Erythroblast (primary cell): ENCODE measurements around the gene LOXHD1.

Experiments used
- GATA1 ChIP-seq: IDR thresholded peaks from 2 replicates; pipeline ENCODE4 v1.6.1; 2011; ENCODE audit warnings: low read depth, mild to moderate bottlenecking, control low read depth, low read length, moderate library complexity
- POLR2A ChIP-seq: IDR thresholded peaks from 2 replicates; pipeline ENCODE4 v1.6.1; 2011; ENCODE audit warnings: mild to moderate bottlenecking, low read length

DNA sequence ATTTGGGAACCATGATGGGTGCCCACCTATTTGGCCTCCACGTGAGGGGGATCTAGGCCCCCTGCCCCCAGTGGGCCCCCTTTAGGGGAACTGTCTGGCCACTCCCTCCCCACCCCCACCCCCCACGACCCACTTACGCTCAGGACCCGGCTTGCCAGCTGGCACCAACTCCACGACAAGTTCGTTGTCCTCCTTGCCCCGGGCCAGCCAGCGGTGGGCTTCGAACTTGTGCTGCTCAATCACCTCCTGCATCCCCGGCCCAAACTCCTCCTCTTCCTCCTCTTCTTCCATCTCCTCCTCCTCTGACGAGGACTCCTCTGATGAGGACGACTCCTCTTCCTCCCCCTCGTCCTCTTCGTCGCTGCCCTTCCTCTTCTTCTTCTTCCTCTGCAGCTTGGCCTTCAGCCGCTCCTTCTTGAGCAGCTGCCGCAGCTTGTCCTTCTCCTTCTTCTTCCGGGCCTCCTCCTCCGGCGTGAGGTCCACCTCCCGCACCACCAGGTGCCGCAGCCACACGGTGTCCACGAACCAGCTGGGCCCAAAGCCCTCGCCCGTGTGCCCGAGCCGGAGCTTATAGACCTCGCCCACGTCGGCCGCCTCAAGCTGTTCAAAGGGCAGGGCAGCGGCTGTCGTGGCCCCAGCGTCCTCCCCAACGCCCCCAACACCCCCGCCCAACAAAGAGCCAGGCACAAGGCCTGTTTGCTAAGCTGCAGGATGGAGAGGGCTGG is 96.9 kb downstream of the LOXHD1 start:
- no peak for TF ChIP-seq POLR2A
- no peak for TF ChIP-seq GATA1
